ENCODE results near the gene GRIA1. TPM values are rescaled to one million over a fixed set of nuclear protein-coding genes. Genes with fewer than 3 reads are reported as not detected.

Gene GRIA1
- total RNA-seq, 2 donors from 2014 or later: 1.2 TPM; not detected in 1

GRCh38 chr5:153584126-153584959, 93.9 kb downstream of the GRIA1 start:
- H3K36me3 Mint-ChIP-seq (ENCODE audit: low read depth): no peaks in the 10 kb centered on the region
- no peak for DNase-seq
- no peak overlapping the region for H3K4me3 ChIP-seq (ENCODE audit: low read length)
- peaks cover 6% of the 10 kb centered on the region for H3K4me1 ChIP-seq (ENCODE audit: control insufficient read depth, insufficient read depth, low read length)
- H3K27me3 Mint-ChIP-seq (ENCODE audit: insufficient read depth): peaks cover 77% of the 10 kb centered on the region
- no peaks in the 10 kb centered on the region for H3K9me3 Mint-ChIP-seq
- 92 to 100% methylated on average over 2 to 4 of the region's 4 CpGs for WGBS, 2 experiments (ENCODE audit: insufficient coverage in 1 of 2, insufficient read length in 1 of 2)
- H3K27ac ChIP-seq (ENCODE audit: low read depth, low read length): no peak overlapping the region
- H3K36me3 ChIP-seq (ENCODE audit: control insufficient read depth, insufficient read depth, low read length): no peaks in the 10 kb centered on the region
- no peak overlapping the region for H3K27ac Mint-ChIP-seq
- H3K4me3 Mint-ChIP-seq: no peak overlapping the region
- H3K4me1 Mint-ChIP-seq: peaks cover 9% of the 10 kb centered on the region
- H3K9ac ChIP-seq (ENCODE audit: extremely low read depth, low read length, poor library complexity, severe bottlenecking): no peak overlapping the region
- H3K9me3 ChIP-seq (ENCODE audit: control insufficient read depth, low read length): no peaks in the 10 kb centered on the region
- H3K27me3 ChIP-seq (ENCODE audit: control insufficient read depth, insufficient read depth, low read length, poor library complexity, severe bottlenecking): peaks cover 81% of the 10 kb centered on the region
- TF ChIP-seq, protein P1, sequence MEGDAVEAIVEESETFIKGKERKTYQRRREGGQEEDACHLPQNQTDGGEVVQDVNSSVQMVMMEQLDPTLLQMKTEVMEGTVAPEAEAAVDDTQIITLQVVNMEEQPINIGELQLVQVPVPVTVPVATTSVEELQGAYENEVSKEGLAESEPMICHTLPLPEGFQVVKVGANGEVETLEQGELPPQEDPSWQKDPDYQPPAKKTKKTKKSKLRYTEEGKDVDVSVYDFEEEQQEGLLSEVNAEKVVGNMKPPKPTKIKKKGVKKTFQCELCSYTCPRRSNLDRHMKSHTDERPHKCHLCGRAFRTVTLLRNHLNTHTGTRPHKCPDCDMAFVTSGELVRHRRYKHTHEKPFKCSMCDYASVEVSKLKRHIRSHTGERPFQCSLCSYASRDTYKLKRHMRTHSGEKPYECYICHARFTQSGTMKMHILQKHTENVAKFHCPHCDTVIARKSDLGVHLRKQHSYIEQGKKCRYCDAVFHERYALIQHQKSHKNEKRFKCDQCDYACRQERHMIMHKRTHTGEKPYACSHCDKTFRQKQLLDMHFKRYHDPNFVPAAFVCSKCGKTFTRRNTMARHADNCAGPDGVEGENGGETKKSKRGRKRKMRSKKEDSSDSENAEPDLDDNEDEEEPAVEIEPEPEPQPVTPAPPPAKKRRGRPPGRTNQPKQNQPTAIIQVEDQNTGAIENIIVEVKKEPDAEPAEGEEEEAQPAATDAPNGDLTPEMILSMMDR (conservative IDR thresholded peaks at IDR 0.05): no peak

- 53 to 73% methylated on average over 2 to 3 of the region's 3 CpGs for whole genome bisulfite sequencing, 2 experiments (ENCODE audit: insufficient coverage in 1 of 2, insufficient read length in 1 of 2)
These were observed 94.5 kb downstream of the GRIA1 start for GRCh38 chr5:153584960-153585359.

DNA sequence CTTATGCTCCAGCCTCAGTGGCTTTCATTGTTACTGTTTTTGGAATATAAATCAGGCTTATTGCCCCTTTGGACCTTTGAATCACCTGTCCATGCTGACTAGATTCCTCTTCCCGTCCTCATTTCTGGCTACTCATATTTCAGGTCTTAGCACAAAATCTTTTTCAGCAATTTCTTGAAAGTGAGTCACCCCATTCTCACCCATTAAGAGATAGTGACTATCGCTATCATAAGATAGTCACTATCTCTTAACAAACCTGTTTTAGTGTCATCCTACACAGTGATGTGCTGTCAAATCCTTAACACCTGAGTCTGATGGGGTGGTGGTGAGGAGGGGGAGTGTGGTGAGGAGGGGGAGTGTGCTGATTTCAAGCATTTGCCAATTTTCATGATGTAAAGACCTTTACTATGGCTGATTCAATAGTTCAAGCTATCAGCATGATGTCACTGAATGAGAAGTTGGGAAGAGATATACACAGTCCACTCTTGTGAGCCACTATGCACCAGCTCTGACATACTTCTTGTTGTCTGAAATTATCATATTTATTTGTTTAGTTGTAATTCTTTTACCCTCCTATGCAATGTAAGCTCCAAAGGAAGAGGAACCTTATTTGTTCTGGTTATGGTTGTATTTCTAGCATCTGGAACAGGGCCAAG, 95.3 kb downstream of the GRIA1 start:
- peaks cover 6% of the 10 kb centered on the region for H3K4me1 ChIP-seq (ENCODE audit: control insufficient read depth, insufficient read depth, low read length)
- no peak overlapping the region for H3K27ac ChIP-seq (ENCODE audit: low read depth, low read length)
- H3K9ac ChIP-seq (ENCODE audit: extremely low read depth, low read length, poor library complexity, severe bottlenecking): no peak overlapping the region
- 17 to 45% methylated on average over 1 to 2 of the region's 2 CpGs for WGBS, 2 experiments (ENCODE audit: insufficient coverage in 1 of 2, insufficient read length in 1 of 2)
- H3K36me3 ChIP-seq (ENCODE audit: control insufficient read depth, insufficient read depth, low read length): no peaks in the 10 kb centered on the region
- no peaks in the 10 kb centered on the region for H3K9me3 Mint-ChIP-seq
- no peak overlapping the region for H3K27ac Mint-ChIP-seq
- no peaks in the 10 kb centered on the region for H3K36me3 Mint-ChIP-seq (ENCODE audit: low read depth)
- no peaks in the 10 kb centered on the region for H3K9me3 ChIP-seq (ENCODE audit: control insufficient read depth, low read length)
- H3K4me3 Mint-ChIP-seq: no peak overlapping the region
- peaks cover 9% of the 10 kb centered on the region for H3K4me1 Mint-ChIP-seq
- H3K27me3 ChIP-seq (ENCODE audit: control insufficient read depth, insufficient read depth, low read length, poor library complexity, severe bottlenecking): peaks cover 72% of the 10 kb centered on the region
- no peak for DNase-seq
- H3K27me3 Mint-ChIP-seq (ENCODE audit: insufficient read depth): peaks cover 68% of the 10 kb centered on the region
- H3K4me3 ChIP-seq (ENCODE audit: low read length): no peak overlapping the region
- TF ChIP-seq, protein P1 (conservative IDR thresholded peaks at IDR 0.05): no peak

More at GRCh38 chr5:153584960-153585359, 94.5 kb downstream of the GRIA1 start:
- H3K9me3 ChIP-seq (ENCODE audit: control insufficient read depth, low read length): no peaks in the 10 kb centered on the region
- H3K4me1 ChIP-seq (ENCODE audit: control insufficient read depth, insufficient read depth, low read length): peaks cover 6% of the 10 kb centered on the region
- Mint-ChIP-seq H3K4me1 (peaks cover 9% of the 10 kb centered on the region), H3K4me3 (no peak overlapping the region), H3K27me3 (ENCODE audit: insufficient read depth) (peaks cover 75% of the 10 kb centered on the region), H3K36me3 (ENCODE audit: low read depth) (no peaks in the 10 kb centered on the region), H3K27ac (no peak overlapping the region), H3K9me3 (no peaks in the 10 kb centered on the region)
- H3K36me3 ChIP-seq (ENCODE audit: control insufficient read depth, insufficient read depth, low read length): no peaks in the 10 kb centered on the region
- no peak overlapping the region for H3K9ac ChIP-seq (ENCODE audit: extremely low read depth, low read length, poor library complexity, severe bottlenecking)
- DNase-seq: no peak
- H3K27ac ChIP-seq (ENCODE audit: low read depth, low read length): no peak overlapping the region
- H3K4me3 ChIP-seq (ENCODE audit: low read length): no peak overlapping the region
- TF ChIP-seq, protein P1 (conservative IDR thresholded peaks at IDR 0.05): no peak
- peaks cover 79% of the 10 kb centered on the region for H3K27me3 ChIP-seq (ENCODE audit: control insufficient read depth, insufficient read depth, low read length, poor library complexity, severe bottlenecking)

Data from endodermal cell (in vitro differentiated cells).